GM15510 (cell line): ENCODE measurements around the gene DNMBP.

Experiments used
- POLR2A ChIP-seq: IDR thresholded peaks from 3 replicates; pipeline ENCODE4 v1.6.1; 2011; ENCODE audit warnings: borderline replicate concordance; ENCODE audit not compliant: insufficient read length; ENCODE audit errors: extremely low read depth

Gene DNMBP

GRCh38 chr10:100004805-100005510 lies 4.8 kb downstream of the DNMBP start:
- TF ChIP-seq POLR2A = no peak

- no peak for TF ChIP-seq POLR2A
Measured at GRCh38 chr10:100000109-100000644, 9.6 kb downstream of the DNMBP start.

- TF ChIP-seq POLR2A = no peak
Measured at GRCh38 chr10:99999319-100000108, 10.2 kb downstream of the DNMBP start.

- TF ChIP-seq POLR2A = no peak
Measured at GRCh38 chr10:99998889-99999288, 10.9 kb downstream of the DNMBP start.

DNA sequence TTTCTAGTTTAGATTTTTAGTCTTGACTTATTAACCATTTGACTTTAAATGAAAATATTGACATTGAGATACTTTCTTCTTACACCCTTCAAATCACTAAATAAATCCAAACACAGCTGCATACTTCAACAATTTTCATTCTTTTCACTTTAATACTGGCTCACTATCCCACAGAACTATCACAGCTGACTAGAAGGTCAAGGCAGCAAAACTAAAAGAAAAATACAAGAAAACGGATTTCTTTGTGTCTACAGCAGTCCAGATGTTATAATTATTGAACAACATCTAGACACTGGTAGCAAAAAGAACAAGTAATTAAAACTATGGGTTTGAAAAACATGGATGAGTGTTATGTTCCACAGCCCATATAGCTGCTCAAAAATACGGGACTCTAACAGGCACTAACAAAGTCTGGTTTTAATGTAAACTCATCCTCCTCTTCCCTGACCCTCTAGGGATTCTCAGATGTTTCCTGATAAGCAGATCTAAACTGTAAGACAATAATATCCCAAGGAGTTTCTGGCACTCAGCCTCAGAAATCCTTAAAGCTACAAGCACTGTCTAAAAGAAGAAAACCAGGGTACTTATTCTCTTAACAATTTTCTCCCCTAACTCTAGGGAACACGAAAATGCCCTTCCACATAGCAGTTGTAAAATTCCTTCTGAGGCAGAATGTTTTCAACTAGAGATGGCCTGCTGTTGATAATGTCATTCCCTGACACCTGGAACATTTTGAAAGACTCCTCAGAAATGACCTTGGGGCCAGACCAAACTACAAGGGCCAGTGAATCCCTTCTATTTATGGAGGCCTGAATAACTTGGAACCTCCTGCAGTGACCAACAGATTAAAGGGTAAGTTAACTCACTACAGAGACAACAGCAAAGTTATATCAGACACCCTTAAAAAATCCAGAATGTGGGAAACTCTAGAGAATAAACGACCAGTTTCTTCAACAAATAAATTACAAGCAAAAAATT lies 12.8 kb downstream of the DNMBP start:
- no peak for TF ChIP-seq POLR2A

- TF ChIP-seq POLR2A = no peak
Measured at GRCh38 chr10:99995713-99996112, 14.0 kb downstream of the DNMBP start.

DNA sequence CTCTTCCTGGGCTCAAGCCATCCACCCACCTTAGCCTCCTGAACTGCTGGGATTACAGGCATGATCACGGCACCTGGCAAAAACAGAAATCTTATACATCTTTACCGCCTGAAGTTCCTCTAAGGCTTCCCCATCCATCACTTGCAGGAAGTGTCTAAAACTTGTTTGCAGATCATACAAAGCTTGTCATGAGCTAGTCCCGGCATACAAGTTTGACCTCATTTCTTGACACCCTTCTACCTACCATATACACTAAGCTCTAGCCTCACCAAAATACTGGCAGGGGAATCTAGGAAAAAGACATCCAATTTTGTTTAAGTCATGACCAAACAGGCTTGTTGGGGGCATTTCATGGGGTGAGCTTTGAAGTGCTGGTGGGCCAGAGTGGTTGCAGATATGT lies 14.5 kb downstream of the DNMBP start:
- no peak for TF ChIP-seq POLR2A

DNA sequence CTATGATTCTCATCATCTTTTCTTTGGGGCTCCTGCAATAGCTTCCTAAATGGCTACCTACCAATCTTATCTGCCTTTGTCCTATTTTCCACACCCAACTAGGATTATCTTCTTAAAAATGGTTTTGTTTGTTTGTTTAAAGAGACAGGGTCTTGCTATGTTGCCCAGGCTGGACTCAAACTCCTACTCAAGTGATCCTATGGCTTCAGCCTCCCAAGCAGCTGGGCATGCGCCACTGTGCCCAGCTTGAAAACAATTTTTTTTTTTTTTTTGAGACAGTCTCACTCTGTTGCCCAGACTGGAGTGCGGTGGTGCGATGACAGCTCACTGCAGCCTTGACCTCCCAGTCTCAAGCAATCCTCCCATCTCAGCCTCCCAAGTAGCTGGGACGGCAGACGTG lies 14.9 kb downstream of the DNMBP start:
- no peak for TF ChIP-seq POLR2A

GRCh38 chr10:99993701-99994689 lies 15.8 kb downstream of the DNMBP start:
- no peak for TF ChIP-seq POLR2A

DNA sequence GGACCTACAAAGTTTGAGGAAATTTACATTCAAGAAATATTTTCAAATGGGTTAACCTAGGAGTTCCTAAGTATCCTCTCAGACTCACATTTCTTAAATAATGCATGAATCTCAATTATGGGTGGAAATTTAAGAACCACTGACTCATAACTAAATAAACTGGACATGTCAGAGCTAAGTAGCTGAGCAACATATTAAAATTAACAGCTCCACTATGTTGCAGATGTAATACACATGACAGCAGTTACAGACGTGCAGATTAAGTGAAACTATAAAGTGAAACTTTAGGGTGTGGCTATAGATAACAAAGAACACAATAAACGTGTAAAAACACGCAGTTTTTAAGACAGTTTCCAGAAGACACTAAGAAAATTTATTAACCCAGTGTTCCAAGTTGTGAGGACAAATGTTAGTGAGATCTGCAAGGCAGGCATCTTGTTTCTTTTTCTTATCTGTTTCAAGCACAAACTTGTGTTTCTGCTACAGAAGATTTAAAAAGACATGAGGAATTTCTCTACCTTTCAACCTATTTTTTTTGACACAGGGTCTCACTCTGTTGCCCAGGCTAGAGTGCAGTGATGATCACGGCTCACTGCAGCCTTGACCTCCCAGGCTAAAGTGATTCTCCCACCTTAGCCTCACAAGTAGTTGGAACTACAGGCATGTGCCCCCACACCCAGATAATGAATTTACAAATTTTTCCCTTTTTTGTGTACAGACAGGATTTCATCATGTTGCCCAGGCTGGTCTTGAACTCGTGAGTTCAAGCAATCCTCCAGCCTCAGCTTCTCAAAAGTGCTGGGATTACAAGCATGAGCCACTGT lies 25.3 kb downstream of the DNMBP start:
- TF ChIP-seq POLR2A = no peak

DNA sequence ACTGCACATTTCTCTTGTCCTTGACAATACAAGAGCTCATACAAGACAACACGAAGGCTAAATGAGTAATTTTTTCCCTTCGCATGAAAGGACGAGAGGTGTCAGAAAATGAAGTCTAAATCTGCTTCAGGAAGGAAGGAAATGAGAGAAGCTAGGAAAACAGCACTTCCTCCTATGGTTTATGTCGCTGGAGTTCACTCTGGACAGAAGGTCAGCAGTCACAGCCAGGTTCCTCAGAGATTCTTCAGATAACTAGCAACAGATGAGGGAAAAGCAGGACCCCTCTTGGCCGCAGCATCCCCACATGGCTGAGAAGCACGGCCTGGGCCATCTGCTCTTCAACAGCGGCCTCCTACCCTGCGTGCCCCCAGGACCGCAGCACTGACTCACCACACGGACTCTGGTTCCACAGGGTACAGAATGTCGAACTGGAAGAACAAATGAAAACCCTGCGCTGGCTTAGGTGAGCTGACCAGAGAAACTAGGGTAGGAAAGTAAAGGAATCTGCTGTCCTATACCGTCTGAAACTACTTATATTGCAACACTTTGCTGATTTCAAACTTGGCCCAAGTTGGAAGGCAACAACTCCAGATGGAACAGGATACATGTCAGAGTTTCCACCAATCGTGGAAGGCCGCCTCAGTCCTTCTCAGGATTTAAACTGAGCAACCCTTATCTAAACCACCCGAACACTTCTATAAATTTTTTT lies 26.3 kb downstream of the DNMBP start:
- no peak for TF ChIP-seq POLR2A

- TF ChIP-seq POLR2A = no peak
Measured at GRCh38 chr10:99982728-99983127, 27.0 kb downstream of the DNMBP start.
